CD1c-positive myeloid dendritic cell (primary cell): ENCODE results near the gene KAT7.
A peak's percentile ranks its signal among the peaks of the same experiment; 100 is the strongest.

ENCODE experiments used
- DNase-seq: peaks from one replicate; pipeline ENCODE4 v3.0.0-alpha.2; 2016; ENCODE audit errors: extremely low spot score

Gene KAT7

DNA sequence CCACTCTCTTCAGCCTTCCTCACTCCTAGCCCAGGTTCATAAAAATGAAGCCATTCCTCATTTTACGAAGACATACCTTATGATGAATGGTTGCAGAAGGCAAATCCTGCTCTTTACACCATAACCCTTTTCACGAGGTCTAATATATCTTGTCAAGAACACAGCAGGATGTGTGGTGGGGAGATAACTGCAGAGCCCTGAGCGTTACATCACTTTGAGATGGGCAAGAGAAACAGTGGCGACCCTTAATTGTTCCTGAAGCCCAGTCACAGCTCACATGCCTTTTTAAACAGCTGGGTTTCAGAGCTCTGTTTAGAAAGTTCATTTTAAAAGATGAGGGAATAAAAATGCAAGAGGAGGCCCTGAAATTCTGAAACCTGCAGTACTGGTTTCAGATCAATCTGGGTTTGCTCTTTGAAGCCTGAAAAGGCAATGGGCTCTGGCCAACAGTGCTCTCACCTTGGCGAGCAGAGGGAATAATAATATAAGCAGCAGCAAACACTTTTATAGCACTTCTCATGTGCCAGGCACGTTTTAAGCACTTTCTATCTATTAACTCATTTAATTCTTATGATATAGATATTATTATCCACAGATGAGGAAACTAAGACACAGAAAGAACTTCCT is 27.4 kb upstream of the KAT7 start:
- DNase-seq, result no peak

GRCh38 chr17:49762151-49762941 is 26.1 kb upstream of the KAT7 start:
- no peak for DNase-seq

DNA sequence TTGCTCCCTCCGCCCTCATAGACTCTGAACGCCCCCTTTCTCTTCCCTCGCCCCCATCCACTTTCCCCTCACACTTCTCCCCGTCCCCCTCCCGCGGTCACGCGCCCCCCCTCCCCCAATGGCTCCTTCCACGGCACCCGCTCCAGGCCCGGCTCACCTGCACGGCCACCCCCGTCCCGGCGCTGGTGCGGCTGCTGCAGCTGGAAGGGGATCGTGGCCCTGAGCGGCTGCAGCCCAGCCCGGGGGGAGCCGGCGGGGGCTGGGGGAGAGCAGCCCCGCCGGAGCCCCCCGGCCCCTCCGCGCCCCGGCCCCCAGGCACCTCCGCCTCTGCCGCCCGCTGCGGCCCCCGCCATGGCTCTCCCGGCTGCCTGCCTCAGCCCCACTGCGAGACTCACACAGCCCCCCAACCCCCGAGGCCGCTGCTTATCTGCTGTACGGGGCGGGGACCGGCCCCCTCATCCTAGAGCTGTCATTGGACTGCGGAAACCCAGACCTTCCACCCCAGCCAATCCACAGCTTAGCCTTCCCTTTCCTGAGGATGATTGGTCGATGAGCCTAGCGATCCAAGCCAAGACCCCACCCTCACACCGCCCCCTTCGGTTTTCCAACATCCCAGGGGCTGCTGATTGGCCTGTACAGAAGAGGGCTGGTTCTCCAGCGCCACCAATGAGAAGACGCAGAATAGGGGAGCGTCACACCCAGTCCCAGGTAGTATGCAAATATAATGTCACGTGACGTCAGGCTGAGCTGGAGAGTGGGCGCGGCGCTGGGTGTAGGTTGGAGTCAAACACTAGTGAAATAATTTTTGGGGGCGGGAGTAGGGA is 24.5 kb upstream of the KAT7 start, which contains the start of gene FAM117A:
Gene FAM117A, minus strand, starts transcription at position 397 of the 824 bp plus-strand sequence. Its CDS starts 44 bp downstream, at position 353.
- peak; percentile 97 for DNase-seq

DNA sequence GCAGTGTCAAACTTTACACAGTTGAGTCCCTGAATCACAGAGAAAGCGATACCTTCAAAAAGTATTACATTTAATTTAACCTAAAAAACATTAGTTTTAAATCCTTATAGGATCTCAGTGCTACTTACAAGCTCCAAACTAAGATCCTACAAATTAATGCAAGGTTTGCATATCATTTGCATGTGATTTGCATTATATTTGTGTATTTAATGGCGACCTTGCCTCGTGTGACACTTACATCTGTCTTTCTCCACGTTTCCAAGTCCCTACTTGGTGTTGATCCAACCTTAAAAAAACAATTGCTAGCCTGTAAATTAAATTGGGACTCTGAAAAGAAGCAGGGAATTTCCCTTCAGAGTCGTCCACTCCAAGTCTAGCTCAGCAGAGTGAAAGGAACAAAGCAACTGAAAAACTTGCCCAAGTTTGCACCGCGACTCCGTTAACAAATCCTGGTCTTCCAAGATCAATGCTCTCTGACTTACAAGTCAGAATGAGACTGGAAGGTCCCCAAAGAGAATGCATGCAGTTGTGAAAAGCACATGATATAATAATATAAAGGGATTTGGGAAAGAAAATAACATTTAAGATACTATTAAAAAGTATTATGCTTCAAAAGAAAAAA is 23.8 kb upstream of the KAT7 start:
- no peak for DNase-seq

- no peak for DNase-seq
These were observed 21.5 kb upstream of the KAT7 start for GRCh38 chr17:49766918-49767530.

- no peak for DNase-seq
These were observed 12.8 kb upstream of the KAT7 start for GRCh38 chr17:49775546-49776260.

DNA sequence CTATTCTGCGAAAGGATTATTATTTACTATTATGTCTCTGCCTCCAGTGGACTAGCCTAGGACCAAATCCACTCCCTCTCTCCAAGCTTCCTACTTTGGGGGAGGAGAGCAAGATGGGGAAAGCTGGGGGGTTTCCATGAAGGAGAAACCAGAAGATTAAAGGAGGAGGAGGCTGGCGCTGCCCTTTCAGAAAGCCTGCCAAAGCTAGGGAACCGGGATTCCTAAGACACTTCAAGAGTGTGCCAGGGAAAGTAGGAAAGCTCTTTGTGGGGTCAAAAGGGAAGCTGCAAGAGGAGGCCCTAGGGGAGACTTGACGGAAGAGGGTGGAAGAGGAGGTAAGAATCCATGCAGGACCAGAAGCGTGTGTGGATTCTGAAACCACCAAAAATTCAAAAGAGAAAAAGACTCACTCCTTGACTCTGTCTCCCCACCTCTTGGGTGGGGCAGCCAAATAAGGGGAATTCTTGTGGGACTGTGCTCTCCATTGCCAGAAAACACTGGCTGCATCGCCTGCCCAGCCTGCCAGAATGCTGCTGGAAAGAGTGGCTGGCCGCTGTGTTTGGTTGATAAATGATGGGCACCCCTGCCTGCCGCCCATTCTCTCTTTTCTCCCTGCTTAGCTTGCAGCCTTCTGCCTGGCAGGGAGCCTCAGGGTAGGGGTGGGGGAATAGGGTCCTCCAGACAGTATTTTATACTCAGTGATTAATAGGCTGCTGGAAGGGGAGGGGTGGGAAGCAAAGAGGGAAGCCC is 11.8 kb upstream of the KAT7 start:
- DNase-seq, result no peak

GRCh38 chr17:49777563-49777962 is 10.9 kb upstream of the KAT7 start:
- no peak for DNase-seq

DNA sequence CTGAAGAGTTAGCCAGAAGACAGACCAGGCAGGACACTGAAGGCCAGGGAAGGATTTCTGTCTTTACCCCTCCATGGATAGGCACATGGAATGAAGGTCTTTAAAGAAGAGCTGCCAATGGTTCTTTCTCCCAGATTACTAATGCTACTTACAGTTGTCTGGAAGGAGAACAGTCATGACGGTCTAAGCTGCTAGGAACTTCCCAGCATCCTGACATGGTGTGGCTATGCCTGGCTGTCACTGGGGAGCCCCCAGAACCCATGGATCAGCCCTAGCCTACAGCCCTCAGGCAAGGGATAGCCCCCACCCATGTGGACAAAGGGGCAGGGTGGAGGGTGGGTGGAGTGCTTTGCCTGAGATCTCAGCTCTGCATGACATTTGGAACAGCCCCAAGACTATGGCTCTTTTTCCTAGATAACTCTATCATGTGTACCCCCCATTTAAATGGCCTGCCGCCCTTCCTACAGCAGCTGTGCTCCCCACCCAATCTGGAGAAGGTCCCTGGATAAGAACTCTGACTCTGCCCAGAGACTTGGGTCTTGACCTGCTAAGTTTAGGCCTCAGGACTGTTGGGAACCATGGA is 9.2 kb upstream of the KAT7 start:
- no peak for DNase-seq

DNA sequence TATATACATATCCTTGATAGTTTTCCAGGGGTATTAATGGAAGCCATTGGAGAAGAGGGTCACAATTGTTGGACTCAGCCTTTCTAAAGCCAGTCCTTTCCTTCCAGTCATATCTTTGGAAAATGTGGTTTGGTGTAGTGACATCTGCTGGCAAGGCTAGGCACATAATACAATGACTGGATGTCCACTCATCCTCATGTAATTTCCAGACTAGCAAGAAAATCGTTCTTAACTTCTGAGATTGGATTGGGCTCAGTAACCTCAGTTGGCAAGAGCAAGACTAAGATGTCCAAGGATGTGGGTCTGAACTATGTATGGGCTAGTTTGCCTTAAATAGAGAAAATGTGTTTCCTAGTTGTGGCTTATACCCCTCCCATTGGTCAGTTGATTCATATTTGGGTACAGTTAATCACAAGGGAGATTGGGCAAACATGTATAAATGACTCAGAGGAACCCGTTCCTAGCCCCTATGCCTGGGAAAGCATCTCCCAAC is 8.7 kb upstream of the KAT7 start:
- peak; percentile 57 for DNase-seq

DNA sequence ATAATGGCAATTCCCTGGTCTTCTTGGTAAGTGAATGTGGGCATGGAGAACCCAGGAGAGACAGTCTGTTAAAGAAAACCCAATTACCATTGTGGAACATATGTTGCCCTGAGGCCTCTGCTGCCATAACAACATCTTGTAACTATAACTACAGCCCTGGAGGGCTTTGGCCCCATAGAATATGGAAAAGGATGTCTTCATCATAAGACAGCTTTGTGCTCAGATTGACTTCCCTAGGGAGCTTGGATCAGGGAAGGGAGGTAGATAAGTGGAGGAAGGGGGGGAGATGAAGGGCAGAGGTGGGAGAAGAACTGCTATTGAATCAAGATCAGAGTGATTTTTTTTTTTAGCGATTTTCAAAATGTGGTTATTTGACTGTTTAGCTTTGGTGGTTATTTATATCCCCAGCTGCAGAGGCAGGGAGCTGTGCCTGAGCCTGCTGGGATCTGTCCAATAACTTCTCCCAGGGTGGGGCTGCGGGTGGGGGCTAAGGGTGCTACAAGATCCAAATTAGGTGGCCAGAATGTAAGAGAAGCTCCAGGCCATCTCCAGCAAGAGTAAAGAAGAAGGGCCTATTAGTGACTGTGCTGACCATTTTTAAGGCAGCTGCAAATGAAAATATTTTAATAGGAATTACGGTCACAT is 5.3 kb upstream of the KAT7 start:
- DNase-seq, result no peak

DNA sequence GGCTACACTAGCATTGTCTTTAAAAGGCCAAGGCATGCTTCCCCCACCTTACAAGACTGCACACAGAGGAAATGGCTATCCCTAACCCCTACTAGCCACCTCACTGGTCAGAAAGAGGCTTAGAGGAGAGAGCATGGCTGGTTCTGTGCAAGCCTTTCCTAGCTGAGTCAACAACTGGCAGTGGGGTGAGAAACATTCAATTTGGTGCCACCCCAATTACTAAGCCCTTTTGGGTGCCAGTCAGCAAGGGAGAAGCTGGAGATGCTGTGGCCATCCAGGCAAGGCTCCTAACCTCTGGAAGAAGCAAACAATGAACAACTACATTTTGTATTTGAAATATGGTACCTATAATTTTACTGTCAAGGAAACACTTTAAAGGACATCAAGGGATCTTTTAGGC is 4.7 kb upstream of the KAT7 start:
- no peak for DNase-seq

GRCh38 chr17:49784636-49785035 is 3.8 kb upstream of the KAT7 start:
- DNase-seq, result no peak

GRCh38 chr17:49787884-49788477 is 500 bp upstream of the KAT7 start:
- no peak for DNase-seq

DNA sequence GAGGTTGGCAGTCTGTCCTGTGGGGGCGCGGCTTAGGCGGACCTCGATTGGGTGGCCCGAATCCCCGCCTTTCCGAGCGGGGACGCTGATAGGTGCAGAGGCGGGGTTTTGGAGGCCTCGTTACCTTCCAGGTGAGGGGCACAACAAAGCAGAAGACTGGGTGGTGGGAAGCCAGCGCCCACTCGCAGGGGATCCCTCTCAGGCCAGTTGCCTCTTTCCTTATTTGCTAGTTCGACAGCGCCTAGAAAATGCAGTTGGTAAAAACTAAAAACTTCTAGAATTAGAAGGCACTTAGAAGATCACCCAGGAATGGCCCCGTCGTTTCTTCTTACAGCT is 730 bp downstream of the KAT7 start:
- DNase-seq, result no peak

DNA sequence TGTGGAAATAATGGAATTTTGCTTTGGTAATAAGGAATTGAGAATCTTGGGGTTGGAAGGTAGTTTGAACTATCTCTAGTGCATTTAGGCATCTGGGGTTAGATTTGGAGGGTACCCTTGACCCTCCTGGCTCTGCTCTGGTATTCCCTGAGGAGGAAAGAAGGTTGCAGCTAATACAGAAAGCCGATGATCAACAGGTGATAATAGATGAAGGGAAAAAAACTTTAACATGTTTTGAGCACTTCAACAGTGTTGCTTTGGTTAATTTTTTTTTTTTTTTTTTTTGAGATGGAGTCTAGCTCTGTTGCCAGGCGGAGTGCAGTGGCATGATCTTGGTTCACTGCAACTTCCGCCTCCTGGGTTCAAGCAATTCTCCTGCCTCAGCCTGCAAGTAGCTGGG is 4.8 kb downstream of the KAT7 start:
- DNase-seq, result no peak

DNA sequence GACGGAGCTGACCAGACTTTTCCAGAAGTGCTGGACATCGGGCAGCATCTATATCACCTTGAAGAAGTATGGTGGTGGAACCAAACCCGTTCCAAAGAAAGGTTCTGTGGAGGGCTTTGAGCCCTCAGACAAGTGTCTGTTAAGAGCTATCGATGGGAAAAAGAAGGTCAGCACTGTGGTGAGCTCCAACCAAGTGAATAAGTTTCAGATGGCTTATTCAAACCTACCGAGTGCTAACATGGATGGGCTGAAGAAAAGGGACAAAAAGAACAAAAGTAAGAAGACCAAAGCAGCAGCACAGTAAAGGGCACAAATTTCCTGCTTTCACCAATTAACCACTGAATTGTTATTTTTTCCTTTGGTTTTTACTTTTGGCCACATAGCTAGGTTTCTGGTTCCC is 6.9 kb downstream of the KAT7 start:
- no peak for DNase-seq

GRCh38 chr17:49798182-49798581 is 9.7 kb downstream of the KAT7 start:
- DNase-seq, result no peak

GRCh38 chr17:49798738-49799137 is 10.3 kb downstream of the KAT7 start:
- DNase-seq, result no peak
